Measurements from ENCODE around the gene CNNM2.
"Not testable (repeated sequence)": the region's sequence is repeated elsewhere in the genome, so short reads cannot be mapped to it uniquely, and the experiment has no call there.

The CNNM2 gene

GRCh38 chr10:102988404-102989314 lies 70.6 kb downstream of the CNNM2 start:
- no peak for DNase-seq (ENCODE audit: low spot score)
- ChIA-PET CTCF (interaction anchor here (0.6 kb wide), 1 partner anchor 40 kb away, joined by 3 read pairs; no protein-coding TSS in a partner anchor), POLR2A (ENCODE audit: low non-redundant PET) (no interaction called here)
- no peak overlapping the region for H3K27ac ChIP-seq
- TF ChIP-seq, protein P1, sequence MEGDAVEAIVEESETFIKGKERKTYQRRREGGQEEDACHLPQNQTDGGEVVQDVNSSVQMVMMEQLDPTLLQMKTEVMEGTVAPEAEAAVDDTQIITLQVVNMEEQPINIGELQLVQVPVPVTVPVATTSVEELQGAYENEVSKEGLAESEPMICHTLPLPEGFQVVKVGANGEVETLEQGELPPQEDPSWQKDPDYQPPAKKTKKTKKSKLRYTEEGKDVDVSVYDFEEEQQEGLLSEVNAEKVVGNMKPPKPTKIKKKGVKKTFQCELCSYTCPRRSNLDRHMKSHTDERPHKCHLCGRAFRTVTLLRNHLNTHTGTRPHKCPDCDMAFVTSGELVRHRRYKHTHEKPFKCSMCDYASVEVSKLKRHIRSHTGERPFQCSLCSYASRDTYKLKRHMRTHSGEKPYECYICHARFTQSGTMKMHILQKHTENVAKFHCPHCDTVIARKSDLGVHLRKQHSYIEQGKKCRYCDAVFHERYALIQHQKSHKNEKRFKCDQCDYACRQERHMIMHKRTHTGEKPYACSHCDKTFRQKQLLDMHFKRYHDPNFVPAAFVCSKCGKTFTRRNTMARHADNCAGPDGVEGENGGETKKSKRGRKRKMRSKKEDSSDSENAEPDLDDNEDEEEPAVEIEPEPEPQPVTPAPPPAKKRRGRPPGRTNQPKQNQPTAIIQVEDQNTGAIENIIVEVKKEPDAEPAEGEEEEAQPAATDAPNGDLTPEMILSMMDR (conservative IDR thresholded peaks at IDR 0.05; ENCODE audit: low read depth): no peak

DNA sequence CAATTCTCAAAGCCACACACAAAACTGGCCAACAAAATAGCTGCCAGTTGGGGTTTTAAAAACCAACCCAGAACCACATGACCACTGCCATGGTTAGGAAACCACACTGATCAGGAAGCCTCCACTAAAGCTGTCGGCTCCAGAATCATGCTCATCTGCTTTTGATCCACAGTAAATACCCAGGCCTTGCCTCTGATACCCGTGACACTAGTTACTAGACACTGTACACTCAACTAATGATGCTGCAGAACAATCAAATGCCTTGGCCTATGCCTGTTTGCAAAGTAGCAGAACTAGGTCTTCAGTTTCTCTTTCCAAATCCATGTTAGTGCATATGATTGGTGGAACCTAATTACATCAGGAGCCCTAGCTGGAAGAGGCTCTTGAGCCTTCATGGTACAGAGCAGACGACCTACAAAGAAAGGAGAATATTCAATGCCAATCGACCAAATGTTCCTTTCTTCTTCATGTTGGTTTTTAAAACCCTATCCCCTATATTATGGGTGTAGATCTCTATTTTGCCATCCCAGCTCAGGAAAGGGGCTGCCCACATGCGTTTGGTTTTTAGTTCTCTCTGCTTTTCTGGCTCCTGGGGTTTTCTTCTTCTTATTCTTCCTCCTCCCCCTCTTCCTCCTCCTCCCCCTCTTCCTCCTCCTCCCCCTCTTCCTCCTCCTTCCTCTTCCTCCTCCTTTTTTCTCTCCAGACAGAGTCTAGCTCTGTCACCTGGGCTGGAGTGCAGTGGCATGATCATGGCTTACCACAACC lies 76.6 kb downstream of the CNNM2 start:
- no peak for DNase-seq (ENCODE audit: low spot score)
- no peak overlapping the region for H3K27ac ChIP-seq
- ChIA-PET POLR2A (ENCODE audit: low non-redundant PET) (no interaction called here), CTCF (interaction anchor here (0.5 kb wide), 1 partner anchor 15 kb away, joined by 4 read pairs; no protein-coding TSS in a partner anchor)
- TF ChIP-seq, protein P1 (conservative IDR thresholded peaks at IDR 0.05; ENCODE audit: low read depth): no peak

DNA sequence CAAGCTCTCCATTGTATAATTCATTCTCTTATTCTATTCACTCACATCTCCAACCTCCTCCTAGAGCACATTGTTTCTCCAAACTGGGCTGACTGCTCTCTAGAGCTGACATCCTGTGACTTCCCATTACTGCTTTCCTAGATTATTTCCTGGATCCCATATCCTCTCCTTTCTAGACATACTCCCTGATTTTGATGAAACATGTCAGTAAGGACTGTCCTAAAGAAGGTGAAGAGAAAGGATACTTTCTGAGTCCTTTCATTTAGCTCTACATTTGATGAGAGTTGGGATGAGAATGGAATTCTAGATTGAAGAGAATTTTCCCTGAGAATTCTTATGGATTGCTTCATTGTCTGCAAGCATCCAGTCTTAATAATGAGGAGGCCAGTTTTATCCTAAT lies 78.8 kb downstream of the CNNM2 start:
- TF ChIP-seq, protein P1 (conservative IDR thresholded peaks at IDR 0.05; ENCODE audit: low read depth): no peak
- H3K27ac ChIP-seq: no peak overlapping the region
- DNase-seq (ENCODE audit: low spot score): no peak
- ChIA-PET CTCF (interaction anchor here (0.5 to 0.7 kb wide), 4 partner anchors 12 to 404 kb away, joined by 3 to 8 read pairs (median 4); partner anchors contain the start of gene CNNM2), POLR2A (ENCODE audit: low non-redundant PET) (no interaction called here)

GRCh38 chr10:102997998-102998397 lies 79.9 kb downstream of the CNNM2 start:
- CTCF ChIA-PET: interaction anchor here (0.6 kb wide), 1 partner anchor 335 kb away, joined by 5 read pairs; no protein-coding TSS in a partner anchor
- TF ChIP-seq, protein P1 (conservative IDR thresholded peaks at IDR 0.05; ENCODE audit: low read depth): no peak
- POLR2A ChIA-PET (ENCODE audit: low non-redundant PET): no interaction called here
- no peak overlapping the region for H3K27ac ChIP-seq
- DNase-seq (ENCODE audit: low spot score): no peak

DNA sequence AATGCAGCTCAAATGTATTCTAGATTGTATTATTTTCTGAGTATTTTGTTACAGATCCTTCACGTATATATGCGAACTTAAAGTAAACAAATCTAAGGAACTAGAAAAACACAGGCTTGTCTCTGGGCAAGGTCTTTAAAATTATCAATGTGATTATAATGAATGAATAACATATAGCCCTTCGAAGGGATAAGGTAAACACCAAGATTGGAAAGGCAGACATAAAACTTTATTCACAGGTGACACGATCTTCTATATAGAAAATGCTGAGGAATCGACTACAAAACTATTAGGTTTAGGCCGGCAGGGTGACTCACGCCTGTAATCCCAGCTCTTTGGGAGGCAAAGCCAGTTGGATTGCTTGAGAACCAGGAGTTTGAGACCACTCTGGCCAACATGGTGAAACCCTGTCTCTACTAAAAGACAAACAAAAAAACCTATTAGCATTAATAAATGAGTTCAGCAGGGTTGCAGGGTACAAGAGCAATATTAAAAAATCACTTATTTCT lies 80.4 kb downstream of the CNNM2 start:
- no peak overlapping the region for H3K27ac ChIP-seq
- ChIA-PET CTCF (no interaction called here), POLR2A (ENCODE audit: low non-redundant PET) (no interaction called here)
- TF ChIP-seq, protein P1 (conservative IDR thresholded peaks at IDR 0.05; ENCODE audit: low read depth): no peak
- no peak for DNase-seq (ENCODE audit: low spot score)

- CTCF ChIA-PET; POLR2A ChIA-PET (ENCODE audit: low non-redundant PET); H3K27ac ChIP-seq; DNase-seq (ENCODE audit: low spot score): not testable (repeated sequence)
Measured at GRCh38 chr10:103000050-103000449, 82.0 kb downstream of the CNNM2 start.
